CD4-positive, alpha-beta T cell (primary cell): Measurements from ENCODE around the gene NUDT14. TPM values are rescaled to one million over a fixed set of nuclear protein-coding genes. Genes with fewer than 3 reads are reported as not detected.

Experiments
- ATAC-seq: fragments of 200-7000 bp; cut with Tn5 transposase; one replicate; pipeline ENCODE4 v1.10.0; 2022; ENCODE audit warnings: mild to moderate bottlenecking; ENCODE audit not compliant: poor library complexity
- CTCF ChIA-PET: fragments of 350-600 bp; sonication (Branson Sonifier 250); formaldehyde crosslinking; loops from one replicate; lab custom pipeline; 2021; ENCODE audit warnings: antibody characterized with exemption, inconsistent platforms; lab: Charles Lee
- POLR2A ChIA-PET: fragments of 350-600 bp; sonication (Branson Sonifier 250); formaldehyde crosslinking; loops from one replicate; lab custom pipeline; 2021; ENCODE audit warnings: antibody characterized with exemption, inconsistent platforms; lab: Charles Lee
- DNase-seq, 14 experiments: peaks; one replicate each; pipeline ENCODE4 v3.0.0-alpha.2; 2013 to 2020; ENCODE audit warnings: mixed read lengths in 2 of 14
- H3K27ac ChIP-seq, 2 donors: one replicate each; pipeline versions ENCODE4 v1.5.1 to v1.7.0; 2013; ENCODE audit warnings: low read length in 2 of 2, low read depth in 1 of 2, mild to moderate bottlenecking in 1 of 2
- H3K27me3 ChIP-seq, 2 experiments: 1 replicate in 1 of 2; 2 replicates in 1 of 2; pipeline versions ENCODE4 v1.6.1 to v1.7.0; 2013; ENCODE audit warnings: low read length in 2 of 2, control low read depth in 1 of 2, mild to moderate bottlenecking in 1 of 2, moderate library complexity in 1 of 2; ENCODE audit not compliant: insufficient read depth in 2 of 2, control insufficient read depth in 1 of 2
- H3K36me3 ChIP-seq: one replicate; pipeline ENCODE4 v1.6.1; 2013; ENCODE audit warnings: low read length, control low read depth; ENCODE audit not compliant: insufficient read depth
- H3K4me1 ChIP-seq: one replicate; pipeline ENCODE4 v1.6.1; 2013; ENCODE audit warnings: low read length, control low read depth; ENCODE audit not compliant: insufficient read depth
- H3K4me3 ChIP-seq: one replicate; pipeline ENCODE4 v1.5.1; 2013; ENCODE audit warnings: mild to moderate bottlenecking, low read length, moderate library complexity
- H3K9me3 ChIP-seq, 2 experiments: 1 replicate in 1 of 2; 2 replicates in 1 of 2; pipeline versions ENCODE4 v1.6.1 to v1.7.0; 2013; ENCODE audit warnings: low read length in 2 of 2, mild to moderate bottlenecking in 2 of 2, control low read depth in 1 of 2, moderate library complexity in 1 of 2; ENCODE audit not compliant: control insufficient read depth in 1 of 2, insufficient read depth in 1 of 2
- H3K27ac Mint-ChIP-seq: one replicate; pipeline ENCODE4 v1.8.0; 2020; ENCODE audit warnings: mixed read lengths
- H3K27me3 Mint-ChIP-seq: one replicate; pipeline ENCODE4 v1.8.0; 2021; ENCODE audit warnings: mixed read lengths
- H3K36me3 Mint-ChIP-seq: one replicate; pipeline ENCODE4 v1.8.0; 2021; ENCODE audit warnings: low read depth, mixed read lengths
- H3K4me1 Mint-ChIP-seq: one replicate; pipeline ENCODE4 v1.8.0; 2021; ENCODE audit warnings: low read depth, mixed read lengths
- H3K4me3 Mint-ChIP-seq: one replicate; pipeline ENCODE4 v1.8.0; 2020; ENCODE audit warnings: mild to moderate bottlenecking, mixed read lengths
- H3K9me3 Mint-ChIP-seq: one replicate; pipeline ENCODE4 v1.8.0; 2020; ENCODE audit warnings: mixed read lengths
- CTCF ChIP-seq: fragments of 200-600 bp; IDR thresholded peaks from one replicate; pipeline ENCODE4 v1.8.0; 2022; ENCODE audit warnings: antibody characterized with exemption, mild to moderate bottlenecking
- intact Hi-C, 2 experiments: fragments of 100-400 bp; cut with DNase I in 1 of 2; cut with micrococcal nuclease in 1 of 2; formaldehyde crosslinking; loops; one replicate each; pipeline versions ENCODE4 v1.15.1 to v1.9.0; 2023 to 2025; cut with DNase I, micrococcal nuclease
- total RNA-seq, 174 experiments: library from RNA in 2 of 174; stranded (reverse) in 2 of 174; gene quantifications; one replicate each; pipeline ENCODE4 v1.2.3 and lab custom pipeline; 2021 to 2026

NUDT14 gene
- total RNA-seq, 2 experiments from 2014 or later: 9.0 to 9.2 TPM

DNA sequence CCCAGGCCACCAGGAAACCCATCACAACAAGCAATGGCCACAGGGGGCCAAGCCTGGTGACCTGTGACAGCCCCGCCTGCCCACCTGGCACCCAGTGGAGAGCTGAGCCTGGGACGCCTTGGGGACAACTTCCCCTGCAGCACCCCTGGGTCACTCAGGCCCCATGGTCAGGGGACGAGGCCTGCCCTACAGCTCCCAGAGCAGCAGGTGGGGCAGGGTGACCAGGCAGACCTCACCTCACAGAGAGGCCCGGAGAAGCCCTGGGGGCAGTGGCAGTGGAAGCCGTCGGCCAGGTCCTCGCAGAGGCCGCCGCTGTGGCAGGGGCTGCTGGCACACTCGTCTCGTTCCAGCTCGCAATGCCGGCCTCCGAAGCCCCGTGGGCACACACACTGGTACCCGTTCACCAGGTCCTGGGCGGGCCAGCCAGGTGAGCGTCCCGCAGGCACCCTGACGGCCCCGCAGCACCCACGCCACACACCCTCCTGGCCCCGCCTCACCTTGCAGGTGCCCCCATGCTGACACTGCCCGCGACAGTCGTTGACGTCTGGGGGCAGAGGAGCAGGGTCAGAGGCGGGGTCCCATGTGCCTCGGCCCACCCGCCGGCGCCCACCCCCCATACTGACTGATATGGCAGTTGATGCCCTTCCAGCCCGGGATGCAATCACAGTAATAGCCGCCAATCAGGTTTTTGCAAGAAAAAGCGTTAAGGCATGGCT, 30.6 kb downstream of the NUDT14 start:
- Histone ChIP-seq H3K4me3 (no peak overlapping the region), H3K27me3 (no peaks in the 10 kb centered on the region), H3K36me3 (no peaks in the 10 kb centered on the region), H3K27ac (no peak overlapping the region), H3K4me1 (no peaks in the 10 kb centered on the region), H3K9me3 (no peaks in the 10 kb centered on the region)
- peak in 1 of 14 experiments; percentile 4 for DNase-seq
- ChIA-PET CTCF (no interaction called here), POLR2A (no interaction called here)
- intact Hi-C loops: no loop called here
- Mint-ChIP-seq H3K4me1 (no peaks in the 10 kb centered on the region), H3K36me3 (no peaks in the 10 kb centered on the region), H3K9me3 (no peaks in the 10 kb centered on the region), H3K27ac (no peak overlapping the region), H3K27me3 (no peaks in the 10 kb centered on the region), H3K4me3 (no peak overlapping the region)
- TF ChIP-seq CTCF: no peak
- ATAC-seq: no peak

GRCh38 chr14:105150026-105150367, 31.1 kb downstream of the NUDT14 start:
- no peaks in the 10 kb centered on the region for H3K36me3 Mint-ChIP-seq
- no peak for TF ChIP-seq CTCF
- no peak overlapping the region for H3K27ac ChIP-seq
- H3K4me3 Mint-ChIP-seq: no peak overlapping the region
- H3K4me3 ChIP-seq: no peak overlapping the region
- H3K9me3 ChIP-seq: no peaks in the 10 kb centered on the region
- no peak for ATAC-seq
- ChIA-PET CTCF (no interaction called here), POLR2A (no interaction called here)
- H3K36me3 ChIP-seq: no peaks in the 10 kb centered on the region
- H3K9me3 Mint-ChIP-seq: no peaks in the 10 kb centered on the region
- no peaks in the 10 kb centered on the region for H3K4me1 Mint-ChIP-seq
- intact Hi-C loops: no loop called here
- H3K4me1 ChIP-seq: no peaks in the 10 kb centered on the region
- H3K27ac Mint-ChIP-seq: no peak overlapping the region
- DNase-seq: no peak
- no peaks in the 10 kb centered on the region for H3K27me3 Mint-ChIP-seq
- no peaks in the 10 kb centered on the region for H3K27me3 ChIP-seq

DNA sequence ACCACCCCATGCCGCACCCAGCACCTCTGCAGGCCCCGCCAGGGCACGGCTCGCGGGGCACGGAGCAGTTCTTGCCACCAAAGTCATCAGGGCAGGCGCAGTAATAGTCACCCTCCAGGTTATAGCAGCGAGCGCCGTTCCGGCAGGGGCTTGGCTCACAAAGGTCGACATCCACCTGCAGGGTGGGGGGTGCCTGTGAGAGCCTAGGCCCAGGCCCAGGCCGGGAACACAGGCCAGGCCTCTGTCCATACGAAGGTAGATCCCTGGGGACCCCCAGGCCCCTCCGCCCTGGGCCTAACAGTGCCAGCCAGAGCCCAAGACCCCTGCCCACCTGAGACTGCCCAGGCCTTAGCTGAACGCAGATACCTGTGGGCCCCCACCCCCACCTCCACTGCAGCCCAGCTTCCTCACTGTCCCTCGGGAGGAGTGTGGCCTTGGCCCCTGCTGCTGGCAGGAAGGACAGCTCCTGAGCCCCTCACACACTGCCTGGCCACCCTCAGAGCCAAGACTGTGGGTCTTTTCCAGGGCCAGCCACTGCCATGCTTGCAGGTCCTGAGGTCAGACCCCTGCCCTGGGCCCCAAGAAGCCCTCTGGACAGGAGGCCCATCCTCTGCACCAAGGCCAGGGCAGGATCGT, 31.8 kb downstream of the NUDT14 start:
- H3K4me3 Mint-ChIP-seq: no peak overlapping the region
- no peaks in the 10 kb centered on the region for H3K4me1 Mint-ChIP-seq
- H3K36me3 Mint-ChIP-seq: no peaks in the 10 kb centered on the region
- H3K9me3 Mint-ChIP-seq: no peaks in the 10 kb centered on the region
- Histone ChIP-seq H3K4me1 (no peaks in the 10 kb centered on the region), H3K27me3 (no peaks in the 10 kb centered on the region), H3K4me3 (no peak overlapping the region), H3K27ac (no peak overlapping the region), H3K9me3 (no peaks in the 10 kb centered on the region), H3K36me3 (no peaks in the 10 kb centered on the region)
- ChIA-PET POLR2A (no interaction called here), CTCF (no interaction called here)
- intact Hi-C loops: no loop called here
- TF ChIP-seq CTCF: no peak
- H3K27me3 Mint-ChIP-seq: no peaks in the 10 kb centered on the region
- ATAC-seq: no peak
- H3K27ac Mint-ChIP-seq: no peak overlapping the region
- peak in 1 of 14 experiments; percentile 4 for DNase-seq
